HG03354 (cell line): ENCODE results near the gene LDB3.

Experiments used
- ATAC-seq: cut with Tn5 transposase; IDR thresholded peaks from one replicate; pipeline ENCODE4 v1.9.1; 2021; ENCODE audit warnings: mild to moderate bottlenecking; ENCODE audit not compliant: unreplicated experiment, poor library complexity, severe bottlenecking

The LDB3 gene

GRCh38 chr10:86681047-86681446, 12.7 kb downstream of the LDB3 start:
- no peak for ATAC-seq

DNA sequence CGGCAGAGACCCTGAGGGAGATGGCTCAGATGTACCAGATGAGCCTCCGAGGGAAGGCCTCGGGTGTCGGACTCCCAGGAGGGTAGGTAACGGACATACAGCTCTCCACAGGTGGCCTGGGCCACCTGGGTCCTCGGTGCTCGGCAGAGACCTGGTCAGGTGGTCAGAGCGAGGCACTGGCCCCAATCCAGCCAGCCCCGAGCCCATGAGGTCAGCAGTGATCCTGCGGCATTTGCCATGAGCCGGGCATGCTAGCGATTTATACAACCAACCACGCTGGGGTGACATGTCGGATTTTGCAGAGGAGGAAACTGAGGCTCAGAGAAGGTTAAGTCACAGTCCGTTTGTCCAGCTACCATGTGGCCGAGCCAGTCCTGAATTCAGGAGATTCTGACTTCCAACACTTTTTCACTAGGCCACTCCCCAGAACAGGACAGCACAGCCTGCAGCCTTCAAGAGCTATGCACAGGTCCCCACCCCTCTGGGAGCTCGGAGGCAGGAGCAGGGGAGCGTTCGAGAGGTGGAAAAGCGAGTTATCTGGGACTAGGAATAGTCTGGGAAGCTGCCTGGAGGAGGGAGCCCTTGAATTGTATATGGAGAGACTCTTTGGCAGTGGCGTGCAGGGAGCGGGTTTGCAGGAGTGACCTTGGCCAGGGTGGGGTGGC, 13.5 kb downstream of the LDB3 start:
- no peak for ATAC-seq

GRCh38 chr10:86682675-86683074, 14.4 kb downstream of the LDB3 start:
- no peak for ATAC-seq

DNA sequence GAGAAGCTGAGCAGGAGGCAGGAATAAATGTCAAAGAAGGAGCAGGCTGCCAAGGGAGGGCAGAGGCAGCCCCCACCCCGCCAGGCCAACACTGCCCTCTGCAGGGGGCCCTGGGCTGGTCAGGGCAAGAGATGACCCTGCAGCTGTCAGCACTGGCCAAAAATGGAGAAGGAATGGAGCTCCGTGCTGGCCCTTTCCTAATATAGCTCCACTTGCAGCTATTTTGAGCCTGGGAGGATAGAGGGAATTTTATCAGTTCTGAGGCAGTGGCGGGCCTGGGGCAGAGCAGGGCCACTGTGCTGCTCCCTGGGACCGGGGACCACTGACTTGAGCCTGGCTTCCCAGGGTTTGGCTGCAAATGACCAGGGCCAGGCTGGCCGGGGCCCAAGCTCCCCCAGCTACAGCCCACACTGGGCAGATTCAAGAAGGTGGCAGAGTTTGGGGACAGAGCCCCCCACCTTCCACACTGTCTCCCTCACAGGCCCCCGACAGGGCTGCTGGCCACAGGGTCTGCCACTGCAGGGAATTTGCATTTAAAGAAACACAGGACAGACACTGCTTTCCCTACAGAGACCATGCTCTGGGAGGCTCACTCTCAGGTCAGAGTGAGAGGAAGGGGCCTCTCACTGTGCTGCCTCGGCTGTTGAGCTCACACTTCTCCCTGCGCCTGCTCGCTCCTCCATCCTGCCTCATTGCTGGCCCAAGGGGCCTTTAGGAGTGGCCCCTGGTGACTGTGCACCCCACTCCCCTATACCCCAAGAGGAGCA, 16.2 kb downstream of the LDB3 start:
- no peak for ATAC-seq

GRCh38 chr10:86685416-86685815, 17.1 kb downstream of the LDB3 start:
- no peak for ATAC-seq

DNA sequence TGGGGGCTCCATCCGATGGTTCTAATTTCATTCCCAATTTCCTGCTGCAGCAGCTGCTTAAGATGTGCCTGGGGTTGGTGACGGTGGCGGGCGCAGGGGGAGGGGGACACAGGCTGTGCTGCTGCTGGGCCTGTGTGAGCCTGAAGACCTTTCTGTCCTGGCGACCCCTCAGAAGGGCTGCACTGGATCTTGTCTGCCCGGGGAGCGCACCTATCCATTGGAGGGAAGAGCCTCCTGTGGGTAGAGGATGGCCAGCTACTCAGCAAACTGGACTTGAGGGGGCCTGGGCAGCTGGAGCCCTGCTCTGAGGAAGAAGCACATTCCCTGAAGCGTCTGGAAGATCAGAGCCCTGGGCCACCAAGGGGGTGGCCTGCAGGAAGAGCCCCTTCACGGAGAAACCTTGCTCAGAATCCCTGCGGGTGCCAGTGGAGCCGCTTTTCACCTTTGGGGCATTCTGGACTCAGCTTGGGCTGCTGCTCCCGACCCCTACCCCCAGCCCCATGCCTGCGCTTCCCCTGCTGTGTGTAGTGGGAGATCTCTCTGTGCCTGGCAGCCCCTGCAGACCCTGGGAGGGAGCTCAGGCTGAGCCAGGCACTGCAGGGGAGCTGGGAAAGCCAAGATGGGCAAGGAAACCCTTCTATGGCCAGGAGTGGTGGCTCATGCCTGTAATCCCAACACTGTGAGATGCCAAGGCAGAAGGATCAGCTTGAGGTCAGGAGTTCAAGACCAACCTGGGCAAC, 17.8 kb downstream of the LDB3 start:
- no peak for ATAC-seq

DNA sequence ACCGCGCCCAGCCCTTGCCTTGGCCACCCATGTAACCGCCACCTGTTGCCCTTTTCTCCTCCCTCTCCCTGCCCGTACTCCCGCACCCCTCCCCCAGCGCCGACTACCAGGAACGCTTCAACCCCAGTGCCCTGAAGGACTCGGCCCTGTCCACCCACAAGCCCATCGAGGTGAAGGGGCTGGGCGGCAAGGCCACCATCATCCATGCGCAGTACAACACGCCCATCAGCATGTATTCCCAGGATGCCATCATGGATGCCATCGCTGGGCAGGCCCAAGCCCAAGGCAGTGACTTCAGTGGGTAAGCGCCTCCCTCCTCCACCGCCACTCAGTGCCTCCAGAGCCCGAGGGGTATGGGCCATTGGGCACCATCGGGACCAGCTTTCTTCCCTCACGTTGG, 18.7 kb downstream of the LDB3 start:
- no peak for ATAC-seq

GRCh38 chr10:86687750-86688149, 19.4 kb downstream of the LDB3 start:
- ATAC-seq, result no peak

DNA sequence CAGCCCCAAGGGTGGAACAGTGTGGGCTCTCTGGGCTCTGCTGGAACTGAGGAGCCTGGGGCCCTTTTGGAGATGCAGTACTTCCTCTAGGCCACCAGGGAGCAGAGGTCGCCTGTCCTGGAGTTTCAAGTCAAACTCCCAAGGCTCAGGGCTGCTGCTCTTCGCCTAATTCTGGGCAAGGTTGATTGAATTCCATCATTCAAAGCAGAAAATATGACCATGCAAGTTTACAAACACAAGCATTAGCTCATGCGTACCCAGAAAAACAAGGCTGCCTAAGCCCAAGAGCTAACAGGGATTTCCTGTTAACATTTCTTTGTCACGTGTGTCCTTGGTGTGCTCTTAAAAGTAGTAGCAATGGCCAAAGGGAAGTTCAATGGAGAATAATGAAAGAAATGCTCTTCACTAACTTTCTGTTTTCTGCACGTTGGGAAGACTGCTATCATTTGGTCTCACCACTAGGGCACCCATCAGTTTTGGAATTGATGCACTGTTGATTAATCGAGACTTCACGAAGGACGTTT, 20.1 kb downstream of the LDB3 start:
- ATAC-seq, result peak; percentile 81

- ATAC-seq, result no peak
Observed at GRCh38 chr10:86689146-86689545, 20.8 kb downstream of the LDB3 start.

DNA sequence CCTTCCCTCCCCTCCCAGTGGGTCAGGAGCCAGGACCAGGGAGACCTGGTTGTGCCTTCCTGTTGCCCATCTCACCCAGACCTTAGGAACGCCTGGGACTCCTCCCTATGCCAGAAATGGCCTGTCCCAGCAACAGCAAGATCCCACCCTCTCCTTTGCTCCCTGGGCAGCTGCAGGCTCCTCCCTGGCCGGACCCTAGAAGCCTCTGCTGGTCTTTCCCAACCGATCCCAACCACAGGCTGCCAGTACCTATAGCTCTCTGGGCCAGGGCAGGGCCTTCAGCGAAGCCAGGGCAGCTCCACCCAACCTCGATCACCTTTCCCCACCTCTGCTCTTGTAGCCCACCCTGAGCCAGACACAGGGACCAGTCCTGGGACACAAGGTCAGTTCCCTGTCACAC, 21.9 kb downstream of the LDB3 start:
- ATAC-seq, result no peak

DNA sequence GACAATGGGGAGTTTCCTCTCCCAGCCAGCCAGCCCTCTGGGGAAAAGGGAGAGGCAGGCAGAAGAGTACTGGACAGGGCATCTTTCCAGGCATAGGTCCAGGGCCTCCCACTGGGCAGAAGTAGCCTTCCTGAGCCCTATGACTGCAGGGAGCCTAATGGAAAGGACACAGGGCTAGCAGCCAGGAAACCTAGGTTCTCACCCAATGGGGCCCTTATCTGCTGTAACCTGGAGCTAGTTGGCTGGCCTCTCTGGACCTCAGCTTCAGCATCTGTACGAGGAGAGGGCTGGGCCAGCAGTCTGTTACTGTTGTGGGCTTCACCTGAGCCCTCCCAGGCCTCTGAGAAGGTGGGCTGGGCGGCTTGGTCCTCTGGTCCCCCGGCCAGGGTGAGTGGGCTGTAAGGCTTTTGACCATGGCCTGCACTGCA, 22.4 kb downstream of the LDB3 start:
- ATAC-seq, result no peak

DNA sequence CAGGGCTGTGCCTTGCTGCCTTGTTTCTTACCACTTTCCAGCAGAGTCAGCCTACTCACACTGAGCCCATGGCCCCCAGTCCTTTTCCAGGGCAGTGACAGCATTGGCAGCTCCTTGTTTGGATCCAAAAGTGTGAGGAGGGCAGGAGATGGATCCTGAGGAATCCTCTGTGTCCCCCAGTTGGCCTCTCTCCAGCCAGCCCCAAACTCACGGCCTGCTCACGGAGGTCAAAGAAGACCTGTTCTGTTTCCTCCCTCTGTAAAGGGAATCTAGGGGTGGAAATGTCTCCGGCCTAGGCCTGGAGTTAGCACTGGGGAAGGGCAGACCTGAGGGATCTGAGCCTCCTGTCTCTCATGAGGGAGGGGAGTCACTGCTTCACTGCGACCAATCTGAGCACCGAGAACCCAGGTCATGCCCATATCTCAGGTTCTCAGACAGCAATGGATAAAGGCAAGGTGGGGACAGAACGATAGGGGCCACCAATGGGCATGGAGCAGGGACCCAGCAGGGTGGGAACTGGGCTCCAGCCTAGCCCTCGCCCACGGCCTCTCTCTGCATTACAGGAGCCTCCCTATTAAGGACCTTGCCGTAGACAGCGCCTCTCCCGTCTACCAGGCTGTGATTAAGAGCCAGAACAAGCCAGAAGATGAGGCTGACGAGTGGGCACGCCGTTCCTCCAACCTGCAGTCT, 23.2 kb downstream of the LDB3 start:
- no peak for ATAC-seq

DNA sequence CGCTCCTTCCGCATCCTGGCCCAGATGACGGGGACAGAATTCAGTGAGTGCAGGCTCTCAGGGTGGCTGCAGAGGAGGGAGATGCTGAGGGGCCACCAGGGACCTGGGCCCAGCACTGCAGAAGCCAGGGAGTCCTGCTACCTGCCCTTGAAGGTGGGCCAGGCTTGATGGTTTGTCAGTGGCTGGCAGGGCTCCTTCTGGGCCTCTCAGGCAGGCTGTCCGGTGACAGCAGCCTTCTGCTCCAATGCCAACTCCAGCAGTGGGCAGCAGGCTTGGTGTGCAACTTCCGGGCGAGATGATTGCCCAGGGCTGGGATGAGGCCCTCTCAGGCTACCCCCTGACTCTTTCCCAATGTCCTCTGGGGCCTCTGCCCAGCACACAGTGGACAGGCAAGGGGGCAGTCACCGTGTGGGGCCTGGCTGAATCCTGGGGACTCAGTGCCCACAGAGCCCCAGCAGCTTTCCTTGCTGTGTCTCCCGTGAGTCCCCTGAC, 23.8 kb downstream of the LDB3 start:
- no peak for ATAC-seq

- ATAC-seq, result no peak
Observed at GRCh38 chr10:86692664-86693063, 24.4 kb downstream of the LDB3 start.

- no peak for ATAC-seq
Observed at GRCh38 chr10:86693275-86693674, 25.0 kb downstream of the LDB3 start.

DNA sequence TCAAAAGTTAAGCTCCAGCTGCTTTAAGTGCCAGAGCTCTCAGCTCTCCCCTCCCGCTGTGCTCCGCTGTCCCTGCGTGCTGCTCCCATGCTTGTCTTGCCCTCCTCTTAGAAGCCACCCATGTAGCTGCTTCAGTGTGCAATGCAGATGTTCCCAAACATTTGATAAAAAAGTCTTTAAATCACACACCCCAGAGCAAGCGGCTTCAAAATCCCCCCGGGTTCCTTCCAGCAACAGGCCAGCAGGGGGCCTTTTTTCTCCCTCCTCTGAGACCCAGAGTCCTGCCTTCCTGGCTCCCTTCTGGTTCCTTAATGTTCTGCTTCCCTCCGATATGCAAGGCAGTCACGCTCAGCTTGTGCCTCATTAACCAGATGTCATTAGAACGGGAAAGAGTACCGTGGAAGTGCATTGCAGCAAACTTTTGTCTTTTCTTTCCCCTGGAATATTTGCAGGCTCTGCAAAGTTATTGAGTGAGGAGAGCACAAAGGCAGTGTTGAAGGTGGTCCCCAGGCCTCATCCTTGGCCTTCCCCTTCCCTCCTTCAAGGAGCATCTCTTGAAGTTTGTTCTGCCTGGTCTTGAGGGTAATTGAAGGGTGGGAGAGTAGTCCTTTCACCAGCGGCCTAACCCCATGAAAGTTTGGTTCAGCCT, 25.5 kb downstream of the LDB3 start:
- ATAC-seq, result no peak

DNA sequence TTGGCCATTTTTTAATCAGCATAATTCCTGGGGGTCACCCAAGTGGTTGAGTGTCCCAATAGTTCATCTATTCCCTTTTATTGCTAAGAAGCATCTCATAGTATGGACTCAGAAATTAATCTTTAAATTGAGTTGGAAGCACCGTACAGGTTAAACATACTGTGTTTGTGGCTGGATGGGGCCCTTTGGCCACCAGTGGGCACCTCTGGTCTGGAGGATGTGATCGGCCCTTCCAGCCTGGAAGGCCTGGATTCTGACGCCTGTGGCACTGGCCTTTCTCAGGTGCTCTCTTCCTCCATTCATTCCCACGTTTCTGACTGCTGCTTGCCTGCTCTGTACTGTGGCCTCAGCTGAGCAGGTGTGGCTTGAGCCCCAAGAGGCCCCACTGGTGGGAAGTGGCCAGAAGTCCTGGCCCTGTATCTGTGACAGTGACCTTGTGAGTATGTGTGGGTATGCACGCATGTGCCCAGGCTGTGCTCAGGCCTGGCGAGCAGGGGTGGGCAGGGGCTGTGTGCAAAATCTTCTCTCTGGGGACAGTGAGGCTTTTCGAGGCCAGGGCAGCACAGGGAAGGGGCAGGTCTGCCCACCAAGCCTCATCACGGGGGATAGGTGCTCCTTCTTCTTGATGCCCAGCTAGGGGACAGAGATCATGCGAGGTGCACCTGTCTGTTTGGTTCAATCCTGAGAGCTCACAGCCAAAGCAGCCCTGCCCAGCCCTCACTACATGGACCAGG, 30.1 kb downstream of the LDB3 start:
- no peak for ATAC-seq

DNA sequence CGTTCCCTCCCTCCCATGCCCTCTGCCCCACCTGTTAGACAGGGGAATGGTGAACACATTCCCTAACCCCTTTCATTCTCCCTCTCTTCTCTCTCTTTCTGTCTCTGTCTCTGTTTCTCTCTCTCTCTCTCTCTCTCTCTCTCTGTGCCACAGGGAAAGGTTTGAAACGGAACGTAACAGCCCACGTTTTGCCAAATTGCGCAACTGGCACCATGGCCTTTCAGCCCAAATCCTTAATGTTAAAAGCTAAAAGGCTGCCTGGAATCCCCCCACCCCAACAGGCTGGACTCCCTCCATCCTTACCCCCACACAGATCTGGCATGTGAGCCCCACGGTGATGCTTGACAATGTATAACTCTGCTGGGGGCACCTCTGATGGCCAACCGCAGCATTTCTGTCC, 30.8 kb downstream of the LDB3 start:
- ATAC-seq, result no peak
